Endothelial cell of umbilical vein (primary cell): Measurements from ENCODE around the gene GPRC5D. TPM values are rescaled to one million over a fixed set of nuclear protein-coding genes. Genes with fewer than 3 reads are reported as not detected.
A peak's percentile ranks its signal among the peaks of the same experiment; 100 is the strongest.

Experiments
- BruUV-seq: library from RNA; stranded (reverse); fragments of 400-500 nt; replicated peaks from 2 replicates; lab custom pipeline; 2021; lab: Mats Ljungman, UMichigan
- CTCF ChIA-PET: fragments of 300-600, 350-600 bp; sonication (Branson Sonifier 250); formaldehyde crosslinking; loops from one replicate; lab custom pipeline; 2021; ENCODE audit warnings: antibody characterized with exemption, inconsistent platforms; lab: Charles Lee
- POLR2A ChIA-PET: fragments of 300-600, 350-600 bp; sonication (Branson Sonifier 250); formaldehyde crosslinking; loops from one replicate; lab custom pipeline; 2021; ENCODE audit warnings: antibody characterized with exemption, inconsistent platforms; lab: Charles Lee
- DNase-seq: peaks from one replicate; pipeline ENCODE4 v3.0.0-alpha.2; 2011; ENCODE audit warnings: low read depth, low spot score
- FAIRE-seq: peaks from 2 replicates; lab custom pipeline; 2011; peaks lifted over from hg19 to GRCh38; lab: Jason Lieb, UNC
- H2AFZ ChIP-seq: 2 replicates; pipeline ENCODE4 v1.6.0; 2012; ENCODE audit warnings: low read depth, low read length, control low read depth, inconsistent platforms
- H3K27ac ChIP-seq: 2 replicates; pipeline ENCODE4 v1.5.1; 2011; ENCODE audit warnings: low read depth, mild to moderate bottlenecking, control low read depth, low read length, moderate library complexity; ENCODE audit not compliant: insufficient read depth
- H3K27me3 ChIP-seq, 2 experiments: 2 replicates each; pipeline versions ENCODE4 v1.6.0 to v1.6.1; 2011; ENCODE audit warnings: low read length in 2 of 2, mixed read lengths in 1 of 2; ENCODE audit not compliant: control insufficient read depth in 2 of 2, insufficient read depth in 2 of 2
- H3K36me3 ChIP-seq, 2 experiments: 2 replicates in 1 of 2; 3 replicates in 1 of 2; pipeline ENCODE4 v1.5.1; 2011; ENCODE audit warnings: low read length in 2 of 2, mild to moderate bottlenecking in 1 of 2, moderate library complexity in 1 of 2; ENCODE audit not compliant: control insufficient read depth in 2 of 2, insufficient read depth in 2 of 2; ENCODE audit errors: extremely low read depth in 1 of 2
- H3K4me1 ChIP-seq: 3 replicates; pipeline ENCODE4 v1.5.1; 2011; ENCODE audit warnings: mild to moderate bottlenecking, low read length; ENCODE audit not compliant: control insufficient read depth, insufficient read depth; ENCODE audit errors: extremely low read depth
- H3K4me2 ChIP-seq: 2 replicates; pipeline ENCODE4 v1.6.1; 2011; ENCODE audit warnings: low read length, control low read depth, mixed read lengths; ENCODE audit not compliant: insufficient read depth
- H3K4me3 ChIP-seq, 3 experiments: fragments of 200-600 bp in 1 of 3; sonication (generic), shearing (Covaris generic) in 1 of 3; replicated peaks in 1 of 3; 2 replicates each; pipeline ENCODE4 v1.5.1; 2011 to 2016; ENCODE audit warnings: control low read depth in 3 of 3, low read length in 3 of 3, mild to moderate bottlenecking in 2 of 3, inconsistent platforms in 1 of 3, low read depth in 1 of 3, moderate library complexity in 1 of 3; ENCODE audit not compliant: insufficient read depth in 1 of 3
- H3K79me2 ChIP-seq: 2 replicates; pipeline ENCODE4 v1.6.0; 2012; ENCODE audit warnings: low read length, inconsistent platforms; ENCODE audit not compliant: control insufficient read depth, insufficient read depth
- H3K9ac ChIP-seq: replicated peaks from 2 replicates; pipeline ENCODE3; 2011; ENCODE audit warnings: low read length, control low read depth; ENCODE audit not compliant: insufficient read depth; ENCODE audit errors: extremely low read depth
- H3K9me1 ChIP-seq: replicated peaks from 3 replicates; pipeline ENCODE4 v1.6.0; 2011; ENCODE audit warnings: mild to moderate bottlenecking, low read length; ENCODE audit not compliant: control insufficient read depth, insufficient read depth; ENCODE audit errors: extremely low read depth
- H3K9me3 ChIP-seq: replicated peaks from 2 replicates; pipeline ENCODE4 v1.5.1; 2012; ENCODE audit warnings: low read length, inconsistent platforms; ENCODE audit not compliant: control insufficient read depth, insufficient read depth
- H4K20me1 ChIP-seq: replicated peaks from 2 replicates; pipeline ENCODE3; 2011; ENCODE audit warnings: mild to moderate bottlenecking, low read length; ENCODE audit not compliant: control insufficient read depth, insufficient read depth; ENCODE audit errors: extremely low read depth
- CTCF ChIP-seq, 2 donors: IDR thresholded peaks; 1 replicate in 1 of 2; 2 replicates in 1 of 2; pipeline ENCODE4 v1.5.1; 2011; ENCODE audit warnings: low read length in 2 of 2, mild to moderate bottlenecking in 2 of 2, moderate library complexity in 2 of 2, control low read depth in 1 of 2, inconsistent platforms in 1 of 2, low read depth in 1 of 2; ENCODE audit not compliant: insufficient read depth in 1 of 2; ENCODE audit errors: extremely low read depth in 1 of 2
- EZH2 ChIP-seq: IDR thresholded peaks from 2 replicates; pipeline ENCODE4 v1.6.1; 2012; ENCODE audit warnings: borderline replicate concordance, low read depth, mild to moderate bottlenecking, moderate library complexity, low read length, inconsistent platforms; ENCODE audit not compliant: severe bottlenecking
- FOS ChIP-seq: IDR thresholded peaks from 2 replicates; pipeline ENCODE4 v1.6.1; 2011; ENCODE audit warnings: mild to moderate bottlenecking, low read length, moderate library complexity, borderline replicate concordance; ENCODE audit not compliant: insufficient read depth
- GATA2 ChIP-seq: IDR thresholded peaks from 2 replicates; pipeline ENCODE4 v1.7.0; 2011; ENCODE audit warnings: low read depth, mild to moderate bottlenecking, moderate library complexity, mixed read lengths, low read length; ENCODE audit not compliant: insufficient read length, insufficient read depth
- JUN ChIP-seq: IDR thresholded peaks from 2 replicates; pipeline ENCODE4 v1.6.1; 2011; ENCODE audit warnings: borderline replicate concordance, low read depth; ENCODE audit not compliant: insufficient read length, insufficient read depth
- MAX ChIP-seq: IDR thresholded peaks from 2 replicates; pipeline ENCODE4 v1.6.1; 2011; ENCODE audit not compliant: insufficient read depth, insufficient read length
- MYC ChIP-seq: IDR thresholded peaks from one replicate; pipeline ENCODE4 v1.6.1; 2011; ENCODE audit warnings: mild to moderate bottlenecking, low read depth, low read length
- POLR2A ChIP-seq: IDR thresholded peaks from 2 replicates; pipeline ENCODE4 v1.6.1; 2012; ENCODE audit warnings: low read depth, mild to moderate bottlenecking, control low read depth, low read length
- POLR2AphosphoS5 ChIP-seq: IDR thresholded peaks from 2 replicates; pipeline ENCODE4 v1.6.1; 2012; ENCODE audit warnings: low read depth, mild to moderate bottlenecking, control low read depth, low read length, moderate library complexity; ENCODE audit not compliant: insufficient read depth
- dilution Hi-C: fragments of 300-500 bp; cut with MboI; formaldehyde crosslinking; loops from one replicate; pipeline ENCODE4 v1.15.0; 2019; ENCODE audit warnings: low sequenced_read_pairs; ENCODE audit not compliant: extremely low pct_ligation_motif_present
- intact Hi-C: fragments of 100-400 bp; cut with micrococcal nuclease; formaldehyde crosslinking; loops from one replicate; pipeline ENCODE4 v1.10.0; 2022
- polyA plus RNA-seq, 4 experiments: library from polyadenylated mRNA; depleted of rRNA in 3 of 4; stranded (reverse) in 3 of 4; unstranded in 1 of 4; fragments of >200 nt; gene quantifications; 2 replicates each; pipeline versions ENCODE4 v1.2.1 to v1.2.3, GENCODE V29; 2011 to 2012; ENCODE audit warnings: missing spikeins in 1 of 4
- total RNA-seq: library from RNA; stranded (reverse); gene quantifications from 2 replicates; pipeline ENCODE4 v1.2.3, GENCODE V29; 2021

The GPRC5D gene
- total and polyA plus RNA-seq, 2 donors (not counting 3 experiments of a cell fraction or from before 2014, with no cell fraction given) = not detected

GRCh38 chr12:12899530-12900380 is 52.2 kb downstream of the GPRC5D start:
- Histone ChIP-seq H2AFZ (no peak overlapping the region), H3K9me1 (no peaks in the 10 kb centered on the region), H4K20me1 (no peaks in the 10 kb centered on the region), H3K27ac (peak overlapping the region; percentile 91), H3K36me3 (no peaks in the 10 kb centered on the region), H3K4me2 (peak overlapping the region; percentile 39), H3K79me2 (peaks cover 18% of the 10 kb centered on the region), H3K4me1 (peaks cover 49% of the 10 kb centered on the region), H3K9me3 (no peaks in the 10 kb centered on the region), H3K4me3 (no peak overlapping the region), H3K9ac (peak overlapping the region; percentile 50), H3K27me3 (no peaks in the 10 kb centered on the region)
- FAIRE-seq (peak; percentile 85), DNase-seq (peak; percentile 81)
- dilution Hi-C loops (no loop called here), intact Hi-C loops (loop anchor here (1.0 to 5.0 kb wide), 4 partner anchors 8 to 198 kb away; partner anchors contain the start of gene GPRC5A)
- ChIA-PET CTCF (interaction anchor here (0.7 to 6.6 kb wide), 7 partner anchors 8 to 112 kb away, joined by 3 to 51 read pairs (median 4); partner anchors contain the start of gene GPRC5A), POLR2A (interaction anchor here (1.2 to 1.4 kb wide), 2 partner anchors 27 to 63 kb away, joined by 3 to 4 read pairs; no protein-coding TSS in a partner anchor)
- no peak for TF ChIP-seq GATA2
- TF ChIP-seq MAX = no peak
- peak; percentile 6 for TF ChIP-seq POLR2AphosphoS5
- TF ChIP-seq EZH2 = no peak
- TF ChIP-seq POLR2A = no peak
- TF ChIP-seq CTCF (IDR thresholded peaks at IDR 0.05; ENCODE audit: extremely low read depth in 1 of 2, insufficient read depth in 1 of 2, low read depth in 1 of 2, low read length in 2 of 2) = no peak
- no peak for TF ChIP-seq MYC
- peak; percentile 94 for TF ChIP-seq JUN
- TF ChIP-seq FOS = peak; percentile 95
- TSS peak; percentile 38 for BruUV-seq
